ENCODE measurements around the gene SNN. TPM values are rescaled to one million over a fixed set of nuclear protein-coding genes. Genes with fewer than 3 reads are reported as not detected.

SNN gene
- total RNA-seq, 4 donors from 2014 or later: 30.7 to 66.9 (median 33.6) TPM

DNA sequence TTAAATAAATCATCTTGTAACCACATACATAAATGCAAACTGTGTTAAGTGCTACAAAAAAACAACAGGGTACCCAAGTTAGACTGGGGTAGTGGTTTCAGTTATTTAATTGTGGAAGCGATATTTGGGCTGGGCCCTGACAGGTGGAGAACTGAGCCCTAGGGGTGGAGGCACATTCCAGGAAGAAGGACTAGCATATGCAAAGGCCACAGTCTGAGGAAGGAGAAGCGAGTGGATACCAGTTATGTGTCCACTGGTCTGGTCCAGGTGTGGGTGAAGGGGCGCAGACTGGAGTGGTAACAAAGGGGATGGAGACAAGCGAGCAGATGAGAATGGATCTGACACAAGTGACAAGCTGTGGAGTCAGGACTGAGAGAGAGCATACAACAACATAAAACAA, 51.5 kb downstream of the SNN start:
- TF ChIP-seq, protein P1, sequence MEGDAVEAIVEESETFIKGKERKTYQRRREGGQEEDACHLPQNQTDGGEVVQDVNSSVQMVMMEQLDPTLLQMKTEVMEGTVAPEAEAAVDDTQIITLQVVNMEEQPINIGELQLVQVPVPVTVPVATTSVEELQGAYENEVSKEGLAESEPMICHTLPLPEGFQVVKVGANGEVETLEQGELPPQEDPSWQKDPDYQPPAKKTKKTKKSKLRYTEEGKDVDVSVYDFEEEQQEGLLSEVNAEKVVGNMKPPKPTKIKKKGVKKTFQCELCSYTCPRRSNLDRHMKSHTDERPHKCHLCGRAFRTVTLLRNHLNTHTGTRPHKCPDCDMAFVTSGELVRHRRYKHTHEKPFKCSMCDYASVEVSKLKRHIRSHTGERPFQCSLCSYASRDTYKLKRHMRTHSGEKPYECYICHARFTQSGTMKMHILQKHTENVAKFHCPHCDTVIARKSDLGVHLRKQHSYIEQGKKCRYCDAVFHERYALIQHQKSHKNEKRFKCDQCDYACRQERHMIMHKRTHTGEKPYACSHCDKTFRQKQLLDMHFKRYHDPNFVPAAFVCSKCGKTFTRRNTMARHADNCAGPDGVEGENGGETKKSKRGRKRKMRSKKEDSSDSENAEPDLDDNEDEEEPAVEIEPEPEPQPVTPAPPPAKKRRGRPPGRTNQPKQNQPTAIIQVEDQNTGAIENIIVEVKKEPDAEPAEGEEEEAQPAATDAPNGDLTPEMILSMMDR (IDR thresholded peaks at IDR 0.05): no peak
- Histone ChIP-seq H3K4me3 (no peak overlapping the region), H3K27me3 (no peaks in the 10 kb centered on the region), H3K9me3 (no peaks in the 10 kb centered on the region), H3K4me1 (peaks cover 9 to 37% (median 28%) of the 10 kb centered on the region in 4 donors), H3K27ac (replicated peaks in 1 of 4) (no peak overlapping the region), H3K36me3 (peaks cover 19 to 74% (median 48%) of the 10 kb centered on the region in 4 donors)
- intact Hi-C loops (cut with DNase I): no loop called here
- no peak for DNase-seq (ENCODE audit: extremely low spot score)
- WGBS: 98% methylated on average over 4 of the region's 4 CpGs

DNA sequence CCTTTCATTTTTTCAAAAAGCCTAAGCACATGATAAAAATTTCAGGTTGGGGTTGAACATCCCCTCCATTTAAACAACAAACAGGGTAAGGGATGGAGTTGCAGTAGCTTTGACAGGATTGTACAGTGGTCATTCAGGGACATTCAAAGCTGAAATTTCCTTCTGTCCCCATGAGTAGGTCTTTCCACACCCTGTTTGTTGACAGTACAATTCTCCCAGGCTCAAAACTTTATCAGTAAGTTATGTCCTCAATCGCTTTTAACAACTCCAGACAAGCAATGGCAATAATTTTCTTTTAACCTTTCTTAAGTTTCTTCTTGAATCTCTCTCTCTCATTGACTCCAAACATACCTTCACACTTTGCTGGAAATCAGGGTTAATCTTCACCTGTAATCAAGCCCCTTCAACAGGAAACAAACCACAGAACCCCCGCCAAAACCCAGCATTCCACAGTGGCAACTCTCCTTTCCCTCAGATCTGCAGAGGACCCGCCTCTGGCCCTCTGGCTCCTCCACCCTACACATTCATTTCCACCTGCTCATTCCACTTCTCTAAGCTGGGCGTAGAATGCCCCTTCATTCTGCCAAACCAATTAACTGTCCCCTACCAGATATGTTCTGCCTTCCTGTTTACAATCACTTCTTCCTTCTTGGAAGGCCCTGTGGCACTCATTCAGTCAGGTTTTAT, 53.7 kb downstream of the SNN start:
- H3K4me3 ChIP-seq: no peak overlapping the region
- DNase-seq (ENCODE audit: extremely low spot score): no peak
- peaks cover 19 to 85% (median 59%) of the 10 kb centered on the region in 4 donors for H3K36me3 ChIP-seq
- TF ChIP-seq EP300 (IDR thresholded peaks at IDR 0.05) (no peak), POLR2A (IDR thresholded peaks at IDR 0.05; ENCODE audit: low read depth) (no peak), POLR2AphosphoS5 (IDR thresholded peaks at IDR 0.05) (no peak)
- TF ChIP-seq, protein P1 (IDR thresholded peaks at IDR 0.05): no peak
- intact Hi-C loops (cut with DNase I): no loop called here
- H3K27ac ChIP-seq (replicated peaks in 1 of 4): no peak overlapping the region
- WGBS: 84% methylated on average over 4 of the region's 4 CpGs
- no peaks in the 10 kb centered on the region for H3K27me3 ChIP-seq
- peaks cover 15 to 33% (median 21%) of the 10 kb centered on the region in 4 donors for H3K4me1 ChIP-seq
- no peaks in the 10 kb centered on the region for H3K9me3 ChIP-seq

DNA sequence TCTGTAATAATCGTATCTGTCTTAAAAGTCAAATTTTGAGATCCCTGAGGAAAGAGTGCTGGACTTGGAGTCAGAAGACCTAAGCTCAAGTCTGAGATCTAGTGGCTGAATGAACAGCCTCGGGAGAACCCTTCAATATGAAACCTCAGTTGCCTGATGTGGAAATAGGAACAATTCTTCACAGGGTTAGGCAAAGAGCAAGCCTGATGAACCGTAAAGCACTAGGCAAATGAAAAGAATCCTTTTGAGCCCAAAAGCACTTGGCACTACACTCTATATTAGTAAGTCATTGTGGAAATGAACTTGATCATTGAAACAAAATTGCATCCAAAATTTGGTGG, 54.2 kb downstream of the SNN start:
- 86% methylated on average over 3 of the region's 3 CpGs for WGBS
- H3K4me1 ChIP-seq: peaks cover 15 to 33% (median 18%) of the 10 kb centered on the region in 4 donors
- peaks cover 19 to 88% (median 59%) of the 10 kb centered on the region in 4 donors for H3K36me3 ChIP-seq
- H3K27ac ChIP-seq (replicated peaks in 1 of 4): no peak overlapping the region
- H3K4me3 ChIP-seq: no peak overlapping the region
- TF ChIP-seq POLR2AphosphoS5 (IDR thresholded peaks at IDR 0.05) (no peak), POLR2A (IDR thresholded peaks at IDR 0.05; ENCODE audit: low read depth) (no peak), EP300 (IDR thresholded peaks at IDR 0.05) (no peak)
- TF ChIP-seq, protein P1 (IDR thresholded peaks at IDR 0.05): no peak
- DNase-seq (ENCODE audit: extremely low spot score): no peak
- no peaks in the 10 kb centered on the region for H3K9me3 ChIP-seq
- H3K27me3 ChIP-seq: no peaks in the 10 kb centered on the region
- intact Hi-C loops (cut with DNase I): no loop called here

DNA sequence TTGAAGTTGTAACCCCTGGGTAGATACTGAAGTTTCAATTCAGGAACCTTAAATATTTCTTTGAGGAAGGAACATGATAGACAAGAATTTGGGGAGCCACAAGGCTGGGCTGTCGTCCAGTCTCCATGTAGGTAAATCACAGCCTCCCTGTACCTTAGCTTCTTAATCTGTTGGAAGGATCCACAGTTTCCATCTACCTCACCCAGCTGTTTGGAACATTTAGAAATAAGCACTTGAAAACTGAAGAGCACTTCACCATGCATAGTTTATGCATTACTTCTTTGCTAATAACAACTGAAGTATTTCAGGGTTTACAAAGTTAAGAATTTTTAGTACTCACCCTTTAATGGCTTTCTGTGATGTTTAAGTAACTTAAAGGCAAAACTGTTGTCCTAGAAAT, 57.2 kb downstream of the SNN start:
- intact Hi-C loops (cut with DNase I): no loop called here
- Histone ChIP-seq H3K27me3 (no peaks in the 10 kb centered on the region), H3K4me1 (peaks cover 1 to 22% (median 11%) of the 10 kb centered on the region in 4 donors), H3K9me3 (no peaks in the 10 kb centered on the region), H3K4me3 (no peak overlapping the region), H3K36me3 (peaks cover 10 to 91% (median 59%) of the 10 kb centered on the region in 4 donors), H3K27ac (replicated peaks in 1 of 4) (peak overlapping the region in 1 of 4 donors; percentile 29)
- 60% methylated on average over 1 of the region's 1 CpG for WGBS
- no peak for DNase-seq (ENCODE audit: extremely low spot score)
- TF ChIP-seq EP300 (IDR thresholded peaks at IDR 0.05) (no peak), POLR2A (IDR thresholded peaks at IDR 0.05; ENCODE audit: low read depth) (no peak), POLR2AphosphoS5 (IDR thresholded peaks at IDR 0.05) (no peak)
- TF ChIP-seq, protein P1 (IDR thresholded peaks at IDR 0.05): no peak

DNA sequence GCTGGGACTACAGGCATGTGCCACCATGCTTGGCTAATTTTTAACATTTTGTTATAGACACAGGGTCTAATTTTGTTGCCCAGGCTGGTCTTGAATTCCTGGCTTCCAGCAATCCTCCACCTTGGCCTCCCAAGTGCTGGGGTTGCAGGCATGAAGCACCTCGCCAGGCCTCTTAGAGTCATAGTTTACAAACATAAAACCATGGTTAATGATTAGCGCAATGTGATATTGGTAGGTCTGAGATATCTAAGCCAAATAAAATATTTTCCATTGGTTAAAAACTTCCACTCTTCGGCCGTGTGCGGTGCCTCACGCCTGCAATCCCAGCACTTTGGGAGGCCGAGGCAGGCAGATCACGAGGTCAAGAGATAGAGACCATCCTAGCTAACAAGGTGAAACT, 57.8 kb downstream of the SNN start:
- H3K4me3 ChIP-seq: no peak overlapping the region
- intact Hi-C loops (cut with DNase I): no loop called here
- 94% methylated on average over 8 of the region's 8 CpGs for WGBS
- no peaks in the 10 kb centered on the region for H3K9me3 ChIP-seq
- no peaks in the 10 kb centered on the region for H3K27me3 ChIP-seq
- peaks cover 7 to 23% (median 16%) of the 10 kb centered on the region in 4 donors for H3K4me1 ChIP-seq
- peak overlapping the region in 1 of 4 donors; percentile 29 for H3K27ac ChIP-seq (replicated peaks in 1 of 4)
- no peak for DNase-seq (ENCODE audit: extremely low spot score)
- TF ChIP-seq POLR2AphosphoS5 (IDR thresholded peaks at IDR 0.05): no peak
- TF ChIP-seq EP300 (IDR thresholded peaks at IDR 0.05): no peak
- TF ChIP-seq, protein P1 (IDR thresholded peaks at IDR 0.05): no peak
- TF ChIP-seq POLR2A (IDR thresholded peaks at IDR 0.05; ENCODE audit: low read depth): no peak
- H3K36me3 ChIP-seq: peaks cover 5 to 91% (median 57%) of the 10 kb centered on the region in 4 donors
